NCI-H2171 treated with DMSO at 0.1 percent for 48 hours (cell line): ENCODE results near the gene HIBCH.
"Not testable (repeated sequence)": the region's sequence is repeated elsewhere in the genome, so short reads cannot be mapped to it uniquely, and the experiment has no call there.

ENCODE experiments used
- DNase-seq: peaks from one replicate; lab custom pipeline; 2025; lab: John Stamatoyannopoulos, UW

HIBCH gene

DNA sequence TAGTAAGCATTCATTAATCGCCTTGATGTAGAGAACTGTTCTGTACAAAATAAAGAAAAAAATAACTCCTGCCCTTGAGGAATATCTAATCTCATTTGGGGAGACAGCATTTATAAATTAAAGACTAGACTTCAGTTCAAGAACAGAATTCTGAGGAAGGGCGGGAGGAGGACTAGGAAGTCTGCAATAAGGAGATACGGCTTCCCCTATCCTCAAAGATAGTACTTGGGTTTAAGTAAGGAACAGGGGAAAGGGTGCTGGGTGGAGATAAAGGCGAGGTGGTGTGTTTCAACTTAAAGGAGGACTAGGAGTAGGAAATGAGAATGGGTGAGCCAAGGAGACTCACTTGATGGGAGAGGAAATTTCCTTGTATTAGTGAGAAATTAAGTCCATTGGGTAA is 135.2 kb downstream of the HIBCH start:
- no peak for DNase-seq

DNA sequence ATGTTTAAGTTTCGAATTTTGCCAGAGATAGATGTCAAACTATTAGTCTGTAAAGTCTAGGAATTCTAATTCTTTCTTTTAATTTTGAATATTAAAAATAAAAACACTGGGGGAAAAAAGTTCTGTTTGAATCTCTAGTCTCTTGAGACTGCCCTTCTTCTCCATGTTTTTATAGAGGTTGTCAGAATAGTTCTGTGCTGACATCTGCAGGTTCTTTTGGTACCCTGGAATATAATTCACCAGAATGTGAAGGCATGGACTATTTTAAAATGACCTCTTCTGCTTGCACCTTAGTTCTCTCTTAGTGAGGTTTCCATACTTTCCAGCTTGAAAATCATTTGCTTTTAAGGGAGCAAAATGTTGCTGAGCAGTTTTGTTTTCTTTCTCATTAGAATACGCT is 136.1 kb downstream of the HIBCH start:
- no peak for DNase-seq

DNA sequence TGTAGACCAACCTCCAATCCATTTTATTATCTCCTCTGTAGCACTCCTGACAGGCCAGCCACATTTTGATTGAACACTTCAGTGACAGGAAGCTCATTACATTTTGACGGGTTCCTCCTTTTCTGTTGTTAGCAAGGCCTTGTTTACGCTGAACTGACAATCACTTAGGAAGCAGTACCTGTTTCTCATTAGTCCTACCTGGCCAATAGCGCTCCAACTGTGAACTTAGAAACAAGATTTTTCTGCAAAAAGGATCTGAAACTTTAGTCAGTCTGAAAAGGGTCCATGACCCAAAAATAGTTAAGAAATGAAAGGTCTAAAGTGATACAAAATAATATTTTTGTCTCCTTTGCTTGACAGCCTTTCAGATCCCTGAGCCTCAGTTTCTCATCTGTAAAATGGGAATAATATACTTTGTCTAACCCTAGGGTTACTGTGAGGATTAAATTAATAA is 137.5 kb downstream of the HIBCH start:
- no peak for DNase-seq

DNA sequence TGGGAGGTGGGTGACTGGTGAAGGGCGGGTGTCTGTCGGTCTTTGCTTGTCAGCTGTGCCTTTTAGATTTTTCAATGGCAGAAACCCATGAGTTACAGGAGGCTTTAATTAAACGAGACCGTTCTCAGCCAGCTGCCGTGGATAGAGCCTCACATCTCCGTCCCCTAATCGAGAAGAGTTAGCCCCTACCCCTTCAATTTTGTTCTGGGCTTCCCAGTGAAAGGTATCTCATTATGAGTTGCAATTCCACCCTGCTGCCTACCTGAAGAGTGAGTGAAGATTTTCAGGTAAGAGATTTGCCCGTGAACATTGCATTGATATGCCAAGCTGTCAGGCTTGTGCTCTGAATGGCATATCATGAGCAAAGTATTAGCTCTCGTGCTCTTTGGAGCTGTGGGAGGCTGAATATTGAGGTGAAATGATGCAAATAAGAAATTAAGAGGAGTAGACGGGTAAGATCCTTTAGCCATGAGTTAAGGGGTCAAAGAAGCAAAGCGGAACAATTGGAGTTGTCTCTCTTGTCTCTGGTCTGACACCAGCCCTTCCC is 138.4 kb downstream of the HIBCH start:
- peak; percentile 41 for DNase-seq

DNA sequence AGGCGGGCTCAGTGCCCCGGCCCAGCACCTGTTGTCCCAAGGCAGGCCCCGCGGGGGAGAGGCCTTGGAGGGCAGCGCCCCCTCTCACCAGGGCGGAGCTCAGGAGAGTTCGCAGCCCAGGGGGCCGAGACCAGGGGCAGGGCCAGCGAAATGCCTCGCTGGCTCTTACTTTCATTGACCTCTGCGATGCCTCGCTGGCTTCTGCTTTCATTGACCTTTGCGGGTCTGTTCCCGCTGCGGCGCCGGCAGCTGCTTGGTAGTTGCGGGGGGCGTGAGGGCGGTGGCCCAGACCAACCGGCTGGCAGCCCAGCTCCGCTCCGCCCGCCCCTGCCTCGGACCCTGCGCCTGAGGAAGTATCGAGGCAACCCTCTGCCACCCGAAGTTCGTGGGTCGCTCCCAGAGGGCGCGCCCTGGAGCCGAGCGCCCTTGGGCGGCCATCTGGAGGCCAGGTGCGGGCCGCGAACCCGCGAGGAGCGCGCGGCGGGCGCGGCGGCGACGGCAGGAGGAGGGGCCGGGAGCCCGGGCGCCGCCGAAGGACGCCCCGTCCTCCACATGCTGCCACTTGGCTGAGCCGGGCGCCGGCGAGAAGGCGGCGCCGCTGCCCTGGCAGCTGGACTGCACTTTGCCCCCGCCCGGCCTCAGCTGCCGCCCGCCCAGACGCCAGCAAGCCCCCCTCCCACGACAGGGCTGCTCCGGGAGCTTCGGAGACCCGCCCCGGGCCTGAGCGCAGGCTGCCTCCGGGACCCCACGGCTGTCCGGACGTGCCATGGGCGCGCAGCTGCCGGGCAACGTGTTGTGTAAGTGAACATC is 139.1 kb downstream of the HIBCH start:
- DNase-seq: peak; percentile 35

DNA sequence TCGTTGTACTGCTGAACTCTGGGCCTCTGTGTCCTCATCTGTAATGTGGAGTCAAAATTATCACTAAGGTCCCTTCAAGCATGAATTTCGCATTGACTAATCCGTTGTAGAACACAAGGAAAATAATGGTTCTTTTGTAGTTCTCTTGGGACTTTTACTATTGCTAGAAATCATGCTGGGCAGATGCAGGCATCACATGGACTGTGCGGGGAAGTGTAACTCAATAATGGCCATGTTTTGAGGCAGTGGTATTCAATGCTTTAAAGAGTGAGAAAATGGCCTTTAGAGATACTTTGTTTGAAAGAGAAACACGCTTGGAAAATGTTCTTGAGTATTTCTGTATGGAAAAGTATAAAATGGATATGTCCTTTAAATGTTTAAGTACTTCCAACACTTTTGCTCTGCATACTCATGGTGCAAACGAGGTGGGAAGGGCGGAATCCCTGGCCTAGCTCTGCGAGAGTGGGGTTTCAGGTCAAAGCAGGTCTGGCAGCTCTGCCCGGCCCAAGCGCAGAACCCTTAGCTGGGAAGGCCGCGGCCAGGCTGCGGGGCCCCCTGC is 139.8 kb downstream of the HIBCH start:
- DNase-seq: peak; percentile 11

DNA sequence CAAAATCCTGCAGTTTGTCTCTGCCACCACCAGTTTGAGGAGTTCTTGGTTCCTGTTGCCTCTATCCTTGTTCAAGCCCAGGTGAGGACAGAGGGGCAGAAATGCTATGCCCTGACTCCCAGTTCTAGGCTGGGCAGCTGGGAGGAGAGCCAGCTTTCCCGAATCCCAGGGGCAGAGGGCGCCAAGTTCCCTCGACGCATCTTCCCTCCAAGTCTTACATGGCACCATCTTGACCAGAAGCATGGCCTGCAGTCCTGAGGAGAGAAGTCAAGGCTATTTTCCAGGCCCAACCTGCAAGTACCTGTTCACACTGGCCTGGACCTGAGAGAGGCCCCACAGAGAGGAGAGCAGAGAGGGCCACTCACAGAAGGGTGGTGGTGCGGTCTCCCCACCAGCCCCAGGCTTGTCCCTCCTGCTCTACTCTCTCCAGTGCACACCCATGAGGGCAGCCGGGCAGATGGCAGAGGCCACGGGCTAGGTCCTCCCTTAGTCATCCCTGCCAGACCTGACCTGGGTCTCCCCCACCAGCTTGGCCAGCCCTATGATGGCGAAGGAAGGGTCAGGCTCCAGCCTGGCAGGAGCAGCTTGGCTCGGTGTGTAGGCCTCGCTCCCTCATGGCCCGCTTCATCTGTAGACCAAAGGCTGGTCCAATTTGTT is 141.4 kb downstream of the HIBCH start:
- DNase-seq: no peak

DNA sequence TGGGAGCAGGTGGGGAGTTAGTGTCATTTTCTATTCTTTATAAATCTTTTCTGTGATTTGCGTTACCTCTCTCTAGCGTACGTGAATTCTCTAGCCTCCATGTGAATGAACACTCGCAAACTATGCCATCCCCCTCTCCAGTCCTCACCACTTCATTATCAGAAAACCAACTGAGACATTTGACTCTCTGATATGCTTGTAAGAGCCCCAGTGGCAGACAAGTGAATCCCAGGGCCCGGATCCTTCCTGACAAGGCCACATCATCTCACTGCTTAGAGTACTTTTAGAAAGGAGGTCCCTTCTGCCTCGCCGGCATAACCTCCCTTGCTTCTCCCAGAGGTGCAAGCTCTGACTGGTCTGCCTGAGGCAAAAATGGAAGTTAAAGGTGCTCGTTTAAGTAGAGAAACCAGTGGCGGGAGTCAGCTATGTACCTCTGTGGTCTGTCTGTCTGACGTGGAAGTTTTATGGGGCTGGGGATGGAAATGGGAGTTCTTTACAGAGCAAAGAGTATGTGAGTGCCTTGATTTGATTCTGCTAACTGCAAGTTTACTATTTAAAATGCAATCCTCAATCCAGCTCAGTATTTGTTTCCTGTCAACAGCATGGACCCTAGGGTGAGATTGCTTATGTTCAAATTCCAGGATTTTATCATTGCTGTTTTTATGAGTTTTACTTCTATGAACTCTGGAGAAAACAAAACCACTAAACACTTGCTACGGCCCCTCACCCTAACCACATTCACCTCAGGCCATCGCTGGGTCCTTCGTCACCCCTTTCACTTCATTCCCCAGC is 142.2 kb downstream of the HIBCH start:
- no peak for DNase-seq

DNA sequence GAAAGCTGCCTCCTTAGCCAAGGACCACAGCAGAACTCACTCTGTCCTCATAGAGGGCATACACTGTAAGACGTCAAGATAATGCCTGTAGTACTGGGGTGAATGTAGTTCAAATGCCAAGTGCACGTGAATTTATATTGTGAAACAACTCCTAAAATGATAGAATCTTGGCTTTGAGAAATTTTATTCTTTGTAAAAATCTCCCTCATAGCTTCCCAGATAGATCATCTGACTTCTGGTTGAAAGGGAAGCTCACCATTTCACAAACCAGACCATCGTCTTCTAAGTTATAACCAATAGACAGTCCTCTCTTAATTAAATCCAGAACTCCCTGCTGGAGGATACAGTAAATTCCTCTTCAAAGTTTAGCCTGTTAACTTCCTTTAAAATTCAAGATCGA is 146.2 kb downstream of the HIBCH start:
- no peak for DNase-seq

DNA sequence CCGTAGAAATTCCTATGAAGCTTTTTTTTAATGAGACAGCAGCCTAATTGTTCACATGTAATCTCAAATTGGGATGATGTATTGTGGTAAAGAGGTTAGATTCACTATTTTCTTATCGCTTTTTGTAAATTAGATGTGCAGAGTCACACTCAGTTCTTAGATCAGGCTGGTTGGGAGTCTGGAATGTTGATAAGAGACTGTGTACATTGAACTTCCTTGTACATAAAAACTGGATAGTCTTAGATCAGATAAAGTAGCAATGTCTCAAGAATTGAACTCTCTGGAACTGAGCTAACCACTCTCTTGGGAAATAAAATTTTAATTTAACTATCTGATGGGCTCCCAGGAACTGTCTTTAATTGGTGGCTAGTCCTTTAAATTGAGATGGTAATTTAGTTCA is 149.0 kb downstream of the HIBCH start:
- no peak for DNase-seq

DNA sequence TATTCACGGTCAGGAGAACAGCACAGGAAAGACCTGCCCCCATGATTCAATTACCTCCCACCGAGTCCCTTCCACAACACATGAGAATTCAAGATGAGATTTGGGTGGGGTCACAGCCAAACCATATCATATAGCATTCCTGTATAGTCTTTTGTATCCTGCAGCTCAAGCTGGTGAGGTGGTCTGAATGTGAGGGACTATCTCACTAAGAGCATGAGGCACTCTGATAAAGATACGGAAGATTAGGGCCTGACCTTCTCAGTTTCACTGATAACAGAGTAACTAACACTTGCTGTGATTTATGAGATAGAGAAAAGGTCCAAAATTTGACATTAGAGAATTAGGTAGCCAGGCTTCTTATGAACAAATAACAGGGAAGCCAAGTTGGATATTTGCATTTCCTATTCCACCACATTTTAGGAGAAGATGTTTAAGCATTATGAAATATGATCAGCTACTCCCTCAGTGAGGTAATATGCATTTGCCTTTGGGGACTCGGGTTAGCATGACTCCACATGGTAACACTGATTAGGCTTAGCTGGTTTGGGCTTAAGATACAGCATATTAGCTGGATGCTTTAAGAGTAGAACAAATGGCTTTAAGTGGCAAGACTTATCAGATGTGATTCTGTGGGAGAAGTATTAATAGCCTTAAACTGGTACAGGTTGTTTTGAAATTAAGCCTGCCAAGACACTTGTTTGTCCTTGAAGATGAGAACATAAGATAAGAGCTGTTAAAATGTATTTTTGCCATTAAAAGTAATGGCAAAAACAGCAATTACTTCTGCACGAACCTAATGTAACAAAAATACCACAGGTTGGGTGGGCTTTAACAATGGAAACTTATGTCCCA is 150.2 kb downstream of the HIBCH start:
- no peak for DNase-seq

DNA sequence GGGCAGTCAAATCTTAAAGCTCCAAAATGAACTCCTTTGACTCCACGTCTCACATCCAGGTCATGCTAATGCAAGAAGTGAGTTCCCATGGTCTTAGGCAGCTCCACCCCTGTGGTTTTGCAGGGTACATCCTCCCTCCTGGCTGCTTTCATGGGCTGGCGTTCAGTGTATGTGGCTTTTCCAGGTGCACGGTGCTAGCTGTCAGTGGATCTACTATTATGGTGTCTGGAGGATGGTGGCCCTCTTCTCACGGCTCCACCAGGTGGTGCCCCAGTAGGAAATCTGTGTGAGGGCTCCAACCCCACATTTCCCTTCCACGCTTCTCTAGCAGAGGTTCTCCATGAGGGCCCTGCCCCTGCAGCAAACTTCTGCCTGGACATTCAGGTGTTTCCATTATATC is 151.9 kb downstream of the HIBCH start:
- DNase-seq: no peak

DNA sequence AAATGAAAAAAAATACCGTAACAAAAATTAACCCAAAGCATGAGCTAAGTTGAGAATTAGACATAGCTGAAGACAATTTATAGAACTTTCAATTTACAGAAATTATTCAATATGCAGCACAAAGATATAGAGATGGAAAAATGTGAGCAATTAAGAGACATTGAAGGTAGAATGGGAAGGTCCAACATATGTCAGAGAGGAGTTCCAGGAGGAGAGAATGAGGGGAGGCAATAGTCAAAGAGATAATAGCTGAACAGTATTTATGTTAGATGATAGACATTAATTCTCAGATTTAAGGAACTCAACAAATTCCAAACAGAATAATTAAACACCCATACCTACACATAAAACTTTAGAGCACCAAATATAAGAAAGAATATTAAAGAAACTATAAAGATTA is 154.1 kb downstream of the HIBCH start:
- DNase-seq: no peak

DNA sequence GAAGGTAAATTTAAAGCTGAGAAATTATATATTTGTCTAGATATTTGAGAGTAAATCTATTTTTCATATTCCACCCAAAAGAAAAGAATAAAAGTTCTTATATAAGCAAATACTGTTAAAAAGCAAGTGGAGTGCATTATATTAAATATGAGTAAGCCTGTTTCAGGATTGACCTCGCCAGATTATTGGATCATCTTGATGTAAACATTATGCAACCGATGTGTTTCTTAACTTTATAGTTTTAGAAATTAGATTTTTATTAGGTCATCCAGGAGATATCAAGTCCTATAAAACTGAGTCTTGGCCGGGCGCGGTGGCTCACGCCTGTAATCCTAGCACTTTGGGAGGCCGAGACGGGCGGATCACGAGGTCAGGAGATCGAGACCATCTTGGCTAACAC is 156.8 kb downstream of the HIBCH start:
- DNase-seq: no peak

DNA sequence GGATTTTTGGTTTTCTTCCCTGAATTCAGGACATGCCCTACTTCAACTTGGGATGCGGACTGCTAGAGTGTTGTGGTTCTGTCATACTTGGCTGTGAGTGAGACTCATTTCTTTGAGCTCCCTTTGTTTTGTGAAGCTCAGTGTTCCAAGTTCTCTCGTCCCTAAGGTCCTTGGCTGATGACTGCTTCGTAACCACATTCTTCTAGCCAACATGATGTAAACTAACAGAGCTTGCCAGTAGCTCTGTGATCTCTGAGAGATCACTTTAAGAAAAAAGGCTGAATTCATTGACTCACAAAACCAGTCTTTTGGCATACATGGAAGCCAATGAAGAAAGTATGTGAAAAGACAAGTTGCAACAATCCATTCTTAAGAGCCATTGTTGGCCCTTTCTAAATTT is 160.2 kb downstream of the HIBCH start:
- no peak for DNase-seq

DNA sequence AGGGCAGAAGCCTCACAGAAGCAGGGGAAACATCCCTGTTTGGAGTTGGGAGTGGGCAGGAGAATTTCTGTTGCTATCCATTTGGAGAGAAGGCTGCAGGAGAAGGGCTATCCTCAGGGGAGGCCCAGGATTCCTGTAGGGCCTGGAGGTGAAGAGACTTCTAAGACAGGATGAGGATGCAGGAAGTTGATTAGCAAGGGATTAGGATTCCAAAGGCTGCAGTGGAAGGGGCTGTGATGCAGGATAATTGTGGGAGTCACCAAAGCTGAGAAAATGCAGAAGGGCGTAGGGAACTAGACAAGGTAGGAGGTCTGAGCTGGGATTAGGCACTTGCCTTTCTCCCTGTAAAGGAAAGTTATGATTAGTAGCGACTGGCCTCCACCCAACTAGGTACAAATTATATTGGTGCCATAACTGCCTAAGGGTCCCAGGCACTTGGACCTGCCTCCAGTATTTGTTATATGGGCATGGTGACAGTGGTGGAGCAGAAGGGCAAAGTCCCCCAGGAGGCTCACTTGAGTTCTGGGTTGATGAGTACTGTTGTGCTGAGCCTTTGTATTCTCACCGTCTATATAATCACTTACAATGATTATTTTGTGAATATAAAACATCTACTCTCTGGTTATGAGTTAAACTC is 160.7 kb downstream of the HIBCH start:
- DNase-seq: no peak

DNA sequence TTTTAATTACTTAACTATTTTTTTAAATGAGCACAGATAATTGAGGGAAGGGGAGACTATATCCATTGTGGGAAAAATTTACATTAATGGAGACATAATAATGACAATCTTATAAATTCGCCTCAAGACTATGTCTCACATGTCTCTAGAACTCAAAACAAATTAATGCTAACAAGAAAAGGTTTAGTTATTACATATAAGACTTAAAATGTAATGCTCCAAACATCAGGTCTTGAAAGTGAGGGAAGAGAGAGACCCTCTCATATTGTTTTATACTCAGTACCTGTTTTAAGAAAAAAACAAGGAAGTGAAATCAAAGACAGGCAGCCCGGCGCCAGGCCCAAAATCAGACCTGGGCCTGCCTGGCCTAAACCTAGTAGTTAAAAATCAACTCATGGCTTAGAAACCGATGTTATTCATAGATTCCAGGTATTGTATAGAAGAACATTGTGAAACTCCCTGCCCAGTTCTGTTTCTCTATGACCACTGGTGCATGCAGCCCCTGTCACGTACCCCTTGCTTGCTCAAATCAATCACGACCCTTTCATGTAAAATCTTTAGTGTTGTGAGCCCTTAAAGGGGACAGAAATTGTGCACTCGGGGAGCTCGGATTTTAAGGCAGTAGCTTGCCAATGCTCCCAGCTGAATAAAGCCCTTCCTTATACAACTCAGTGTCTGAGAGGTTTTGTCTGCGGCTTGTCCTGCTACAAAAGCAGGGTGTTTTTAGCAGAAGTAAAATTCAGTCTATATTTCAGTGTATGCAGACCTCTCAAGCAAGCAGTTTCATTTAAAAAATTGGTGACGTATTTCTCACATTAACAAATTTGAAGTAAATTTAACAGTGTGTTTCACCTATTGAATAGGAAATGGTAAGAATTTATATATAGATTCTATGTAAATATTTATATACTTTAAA is 161.8 kb downstream of the HIBCH start:
- not testable (repeated sequence) for DNase-seq

DNA sequence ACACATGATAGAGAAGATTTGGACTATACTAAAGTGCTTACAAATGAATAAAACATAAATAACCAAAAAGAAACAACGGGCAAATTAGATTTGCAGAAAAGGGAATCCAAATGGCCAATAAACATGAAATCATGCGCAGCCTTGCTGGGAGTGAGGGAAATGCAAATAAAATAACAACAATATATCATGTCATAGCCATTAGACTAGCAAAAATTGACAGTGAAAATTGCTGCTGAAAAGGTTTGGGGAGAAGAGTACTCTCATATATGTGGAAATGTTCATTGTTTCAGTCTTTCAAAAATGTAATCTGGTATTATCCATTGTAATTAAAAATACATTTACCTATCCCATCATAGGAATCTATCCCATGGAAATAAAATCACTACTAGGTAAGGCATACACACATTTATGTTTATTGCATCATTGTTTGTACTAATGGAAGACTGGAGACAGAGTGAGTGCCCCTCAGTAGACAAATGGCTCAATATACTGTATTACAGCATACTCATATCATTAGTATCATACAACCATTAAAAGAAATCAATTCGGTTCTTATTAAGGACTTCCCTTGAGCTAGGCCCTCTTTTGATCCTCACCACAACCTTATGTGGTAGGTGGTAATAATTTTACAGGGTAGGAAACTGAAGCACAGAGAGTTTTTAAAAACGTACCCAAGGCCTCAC is 163.0 kb downstream of the HIBCH start:
- DNase-seq: no peak
